Esophagus (tissue), 2 donors: ENCODE measurements around the gene PCGF1. TPM values are rescaled to one million over a fixed set of nuclear protein-coding genes. Genes with fewer than 3 reads are reported as not detected.

Source experiments
- H3K27ac ChIP-seq, 2 donors: one replicate each; pipeline ENCODE4 v1.5.1; 2013; ENCODE audit warnings: low read depth in 2 of 2, mild to moderate bottlenecking in 2 of 2, inconsistent platforms in 1 of 2, low read length in 1 of 2, moderate library complexity in 1 of 2
- H3K27me3 ChIP-seq, 2 donors: one replicate each; pipeline ENCODE4 v1.6.1; 2013; ENCODE audit warnings: low read length in 2 of 2, control low read depth in 1 of 2, mild to moderate bottlenecking in 1 of 2; ENCODE audit not compliant: insufficient read depth in 2 of 2, control insufficient read depth in 1 of 2
- H3K36me3 ChIP-seq, 2 donors: one replicate each; pipeline ENCODE4 v1.6.1; 2013; ENCODE audit warnings: low read length in 1 of 2; ENCODE audit not compliant: control insufficient read depth in 2 of 2, insufficient read depth in 2 of 2
- H3K4me1 ChIP-seq, 2 donors: one replicate each; pipeline ENCODE4 v1.6.1; 2013; ENCODE audit warnings: low read length in 1 of 2; ENCODE audit not compliant: control insufficient read depth in 2 of 2, insufficient read depth in 2 of 2
- H3K4me3 ChIP-seq, 2 donors: one replicate each; pipeline ENCODE4 v1.5.1; 2013; ENCODE audit warnings: low read length in 2 of 2, mild to moderate bottlenecking in 2 of 2, low read depth in 1 of 2, moderate library complexity in 1 of 2
- H3K9me3 ChIP-seq, 2 donors: one replicate each; pipeline ENCODE4 v1.6.1; 2013; ENCODE audit warnings: mild to moderate bottlenecking in 2 of 2, low read depth in 1 of 2, low read length in 1 of 2, moderate library complexity in 1 of 2; ENCODE audit not compliant: control insufficient read depth in 2 of 2, insufficient read depth in 1 of 2
- WGBS, 2 donors: extraction: QIAGEN DNeasy Blood & Tissue Kit; methylation state at CpG; one replicate each; pipeline ENCODE4 v1.1.7; 2013; 5-methylcytosine and 5-hydroxymethylcytosine counted together
- polyA plus RNA-seq, 2 donors: library from polyadenylated mRNA; stranded (reverse); fragments of 200-250 nt; gene quantifications; one replicate each; pipeline ENCODE4 v1.2.3, GENCODE V29; 2013
- donor health status: healthy with polysubstance abuse.
- donor health status: Bipolar disorder and iron deficiency.

Gene PCGF1
- polyA plus RNA-seq, 2 donors: 16.1 to 18.2 TPM

DNA sequence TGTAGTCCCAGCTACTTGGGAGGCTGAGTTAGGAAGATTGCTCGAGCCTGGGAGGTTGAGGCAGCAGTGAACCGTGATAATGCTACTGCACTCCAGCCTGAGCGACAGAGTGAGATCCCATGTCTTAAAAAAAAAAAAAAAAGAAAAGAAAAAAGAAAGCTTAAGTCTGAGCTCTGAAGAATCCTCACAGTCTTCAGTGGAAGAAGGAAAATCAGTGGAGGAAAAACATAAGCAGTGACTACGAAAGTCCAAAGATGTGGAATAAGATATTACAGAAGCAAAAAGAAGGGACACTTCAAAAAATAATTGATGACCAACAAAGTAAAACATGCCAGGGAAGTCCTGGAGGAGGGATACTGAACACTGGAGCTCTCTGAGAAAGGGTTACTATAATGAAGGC is 2.8 kb upstream of the PCGF1 start:
- H3K27ac ChIP-seq: no peak overlapping the region
- H3K4me1 ChIP-seq: peaks cover 8 to 17% of the 10 kb centered on the region in 2 donors
- peaks cover 4 to 20% of the 10 kb centered on the region in 2 donors for H3K27me3 ChIP-seq
- peaks cover 0 to 5% of the 10 kb centered on the region in 2 donors for H3K36me3 ChIP-seq
- WGBS, 2 donors: 84 to 92% methylated on average over 4 of the region's 4 CpGs
- H3K4me3 ChIP-seq: no peak overlapping the region
- H3K9me3 ChIP-seq: peaks cover 0 to 6% of the 10 kb centered on the region in 2 donors

DNA sequence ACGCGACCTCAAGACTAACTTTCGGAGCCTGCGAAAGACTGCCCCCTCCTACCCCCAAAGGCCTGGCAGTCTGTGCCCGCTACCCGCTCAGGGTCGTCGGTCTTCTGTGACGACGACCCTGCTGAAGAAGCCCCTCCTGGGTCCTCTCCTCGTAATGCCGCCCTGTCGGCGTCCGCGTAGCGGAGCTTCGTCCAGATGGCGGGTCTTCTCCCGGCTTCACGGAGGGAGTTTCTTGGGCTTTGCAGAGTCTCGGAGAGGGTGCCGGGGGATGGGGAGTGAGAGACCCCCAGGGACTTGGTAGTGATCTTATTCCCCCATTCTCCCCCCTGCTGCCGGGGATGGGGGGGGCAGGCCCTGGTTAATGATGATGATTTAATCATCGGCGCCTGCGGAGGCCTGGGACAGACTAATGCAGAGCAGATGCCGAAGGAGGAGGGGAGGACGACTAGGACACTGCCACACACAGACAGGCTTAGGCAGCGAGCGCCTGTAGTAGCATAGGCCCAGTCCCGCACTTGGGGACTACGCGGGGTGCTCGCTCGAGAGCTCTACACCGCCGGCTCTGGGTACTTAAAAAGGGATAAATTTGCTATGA is 528 bp upstream of the PCGF1 start:
- Histone ChIP-seq H3K9me3 (peaks cover 0 to 3% of the 10 kb centered on the region in 2 donors), H3K27me3 (peaks cover 1 to 4% of the 10 kb centered on the region in 2 donors), H3K4me3 (peak overlapping the region; percentile 92 to 94), H3K36me3 (peaks cover 0 to 8% of the 10 kb centered on the region in 2 donors), H3K4me1 (peaks cover 0 to 11% of the 10 kb centered on the region in 2 donors), H3K27ac (peak overlapping the region; percentile 99 to 100)
- WGBS, 2 donors: 10 to 12% methylated on average over 38 of the region's 38 CpGs

GRCh38 chr2:74505448-74506246 is 1.8 kb downstream of the PCGF1 start:
- Histone ChIP-seq H3K4me3 (no peak overlapping the region), H3K27ac (no peak overlapping the region), H3K27me3 (no peaks in the 10 kb centered on the region)

DNA sequence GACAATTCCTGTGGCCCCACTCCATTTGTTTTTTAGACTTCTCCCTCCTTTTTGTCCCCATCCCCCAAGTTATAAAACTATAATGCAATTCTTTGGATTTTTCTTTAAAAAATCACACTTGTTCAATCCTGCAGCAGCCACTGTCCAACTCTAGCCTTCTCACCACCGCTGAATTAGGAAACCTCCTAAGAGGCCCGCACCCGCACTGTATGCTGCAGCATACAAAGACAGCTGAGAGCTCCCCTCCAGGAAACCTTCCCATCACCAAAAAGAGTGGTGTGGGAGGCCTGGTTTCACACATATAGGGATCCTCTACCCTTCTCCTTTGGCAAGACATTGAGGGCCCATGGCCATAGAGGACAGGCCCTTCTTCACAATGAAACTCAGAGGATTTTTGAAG is 2.9 kb downstream of the PCGF1 start:
- 91 to 94% methylated on average over 3 of the region's 3 CpGs for WGBS, 2 donors
- no peak overlapping the region for H3K4me3 ChIP-seq
- peaks cover 3 to 11% of the 10 kb centered on the region in 2 donors for H3K4me1 ChIP-seq
- no peak overlapping the region for H3K27ac ChIP-seq
- no peaks in the 10 kb centered on the region for H3K9me3 ChIP-seq
- peaks cover 0 to 9% of the 10 kb centered on the region in 2 donors for H3K27me3 ChIP-seq
- peaks cover 0 to 8% of the 10 kb centered on the region in 2 donors for H3K36me3 ChIP-seq

More at GRCh38 chr2:74505448-74506246, 1.8 kb downstream of the PCGF1 start:
- no peaks in the 10 kb centered on the region for H3K9me3 ChIP-seq
- H3K36me3 ChIP-seq: peaks cover 0 to 8% of the 10 kb centered on the region in 2 donors
- peaks cover 3 to 11% of the 10 kb centered on the region in 2 donors for H3K4me1 ChIP-seq
- 94 to 95% methylated on average over 14 of the region's 14 CpGs for WGBS, 2 donors

DNA sequence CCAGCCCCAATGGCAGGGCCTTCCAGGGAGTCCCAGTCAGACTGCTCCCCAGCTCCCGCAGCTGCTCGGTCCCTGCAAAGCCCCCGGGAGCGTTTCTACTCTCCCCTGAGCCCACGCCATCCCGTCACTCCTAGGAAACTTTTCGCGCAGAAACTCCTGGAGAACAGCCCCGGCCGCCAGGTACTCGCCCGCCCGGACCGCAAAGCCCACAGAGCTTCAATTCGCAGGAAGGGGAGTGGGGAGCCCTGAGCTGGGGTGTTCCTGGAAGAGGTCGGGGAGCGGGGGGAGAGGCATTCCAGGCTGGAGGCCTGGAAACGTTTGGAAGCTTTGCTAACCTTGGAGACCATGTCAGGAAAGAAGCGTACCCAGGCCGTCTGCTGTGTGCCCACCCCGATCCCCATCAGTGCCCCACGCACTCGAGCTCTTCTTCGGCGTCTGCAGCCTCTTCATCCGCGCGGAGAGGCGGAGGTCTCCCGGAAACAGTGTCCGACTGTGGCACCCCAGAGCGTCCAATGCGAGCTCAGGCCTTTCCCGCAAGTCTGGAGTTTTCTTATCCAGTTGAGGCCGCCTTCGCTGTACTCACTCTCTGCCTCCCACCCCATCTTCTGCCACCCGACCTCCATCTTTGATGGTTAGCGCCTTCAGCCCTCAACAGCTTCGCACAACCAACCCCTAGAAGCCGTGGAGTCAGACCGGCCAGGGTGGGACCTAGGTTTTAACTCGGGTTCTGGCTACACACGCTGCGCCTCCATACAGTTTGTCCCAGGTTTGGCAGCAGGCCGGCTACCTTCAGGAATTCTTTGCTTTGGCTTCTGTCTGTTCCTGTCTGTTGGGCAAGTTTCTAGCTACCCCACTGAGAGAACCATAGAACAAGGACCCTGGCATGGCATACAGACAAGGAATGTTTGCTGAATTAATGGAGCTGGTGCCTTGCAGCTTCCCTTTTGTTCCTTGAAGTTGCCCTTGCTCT is 3.7 kb downstream of the PCGF1 start:
- H3K4me1 ChIP-seq: peaks cover 10 to 18% of the 10 kb centered on the region in 2 donors
- peaks cover 0 to 8% of the 10 kb centered on the region in 2 donors for H3K36me3 ChIP-seq
- H3K4me3 ChIP-seq: peak overlapping the region; percentile 46 to 56
- H3K27me3 ChIP-seq: peaks cover 0 to 13% of the 10 kb centered on the region in 2 donors
- WGBS, 2 donors: 57 to 63% methylated on average over 45 of the region's 45 CpGs
- H3K27ac ChIP-seq: peak overlapping the region; percentile 16 to 37
- no peaks in the 10 kb centered on the region for H3K9me3 ChIP-seq

DNA sequence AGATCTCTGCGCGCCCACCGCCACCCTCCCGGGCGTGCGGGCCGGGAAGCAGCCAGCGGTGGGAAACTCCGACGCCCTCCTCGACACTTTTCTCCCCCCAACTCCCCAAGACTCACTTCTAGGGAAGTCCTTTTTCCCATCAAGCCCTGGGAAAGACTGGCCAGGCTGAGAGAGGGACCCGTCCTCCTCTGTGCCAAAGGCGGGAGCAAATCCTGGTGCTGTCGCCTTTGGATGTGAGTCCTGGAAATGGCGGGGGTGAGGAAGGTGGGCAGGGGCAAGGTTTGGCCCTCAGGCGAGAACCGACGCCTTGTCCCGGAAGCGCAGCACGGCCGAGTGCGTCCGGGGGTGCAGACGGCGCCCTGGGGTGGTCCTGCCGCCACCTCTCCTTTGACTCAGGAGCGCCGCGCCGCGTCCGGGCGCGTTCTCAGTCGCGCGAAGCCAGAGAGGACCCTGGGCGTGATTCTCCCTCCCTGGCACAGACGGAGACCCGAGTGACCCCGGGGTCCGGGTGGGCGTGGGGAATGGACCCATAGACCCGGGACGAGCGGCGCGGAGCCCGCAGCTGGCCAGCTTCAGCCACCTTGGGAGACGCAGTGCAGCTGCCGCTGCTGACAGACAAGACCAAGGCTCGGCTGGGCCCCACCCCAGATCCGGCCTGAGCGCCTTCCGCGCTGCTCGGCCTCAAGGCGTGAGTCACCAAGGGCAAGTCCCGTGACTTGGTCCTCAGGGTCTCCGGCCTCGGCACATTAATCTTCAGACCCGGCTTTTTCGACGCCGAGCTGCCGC is 4.6 kb downstream of the PCGF1 start:
- peaks cover 0 to 8% of the 10 kb centered on the region in 2 donors for H3K36me3 ChIP-seq
- H3K27ac ChIP-seq: peak overlapping the region; percentile 16 to 49
- WGBS, 2 donors: 2 to 3% methylated on average over 59 to 67 of the region's 67 CpGs
- no peaks in the 10 kb centered on the region for H3K9me3 ChIP-seq
- H3K4me3 ChIP-seq: peak overlapping the region; percentile 46 to 56
- H3K4me1 ChIP-seq: peaks cover 17 to 24% of the 10 kb centered on the region in 2 donors
- H3K27me3 ChIP-seq: peaks cover 0 to 14% of the 10 kb centered on the region in 2 donors

DNA sequence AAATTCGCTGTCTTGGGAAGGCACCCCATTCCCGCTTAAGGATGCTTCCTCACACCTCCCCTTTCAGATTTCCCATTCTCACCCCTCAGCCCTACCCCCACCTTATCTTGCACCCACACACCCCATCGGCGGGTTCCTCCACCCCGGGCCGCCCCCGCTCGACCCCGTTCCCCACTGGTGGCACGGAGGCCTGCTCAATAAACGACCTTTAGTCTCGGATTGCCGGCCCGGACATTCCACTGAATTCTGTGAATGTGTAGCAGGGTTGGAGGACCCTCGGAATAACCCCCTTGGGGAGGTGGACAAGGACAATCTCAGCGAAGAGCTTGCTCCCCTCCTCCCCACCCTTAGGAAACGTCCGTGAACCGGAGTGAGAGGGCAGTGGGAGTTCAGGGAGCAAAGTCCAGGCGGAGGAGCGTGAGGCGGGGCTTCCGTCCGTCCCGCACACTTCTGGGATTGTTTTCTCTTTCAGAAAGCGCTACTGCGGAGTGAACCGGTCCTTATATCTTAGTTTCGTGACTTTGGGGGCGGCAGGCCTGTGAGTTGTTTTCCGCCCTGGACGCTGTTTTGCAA is 5.3 kb downstream of the PCGF1 start:
- Histone ChIP-seq H3K27ac (peak overlapping the region in 1 of 2 donors; percentile 49), H3K9me3 (no peaks in the 10 kb centered on the region), H3K4me3 (peak overlapping the region; percentile 46 to 56), H3K36me3 (peaks cover 0 to 8% of the 10 kb centered on the region in 2 donors), H3K4me1 (peaks cover 17 to 28% of the 10 kb centered on the region in 2 donors), H3K27me3 (peaks cover 0 to 14% of the 10 kb centered on the region in 2 donors)
- WGBS, 2 donors: 21% methylated on average over 32 of the region's 32 CpGs

GRCh38 chr2:74501335-74502071 is 6.0 kb downstream of the PCGF1 start:
- H3K27me3 ChIP-seq: peaks cover 0 to 14% of the 10 kb centered on the region in 2 donors
- no peak overlapping the region for H3K27ac ChIP-seq
- 78 to 84% methylated on average over 17 to 18 of the region's 18 CpGs for WGBS, 2 donors
- H3K4me3 ChIP-seq: no peak overlapping the region
- peaks cover 0 to 8% of the 10 kb centered on the region in 2 donors for H3K36me3 ChIP-seq
- no peaks in the 10 kb centered on the region for H3K9me3 ChIP-seq
- H3K4me1 ChIP-seq: peaks cover 17 to 22% of the 10 kb centered on the region in 2 donors
